Measurements from ENCODE around the gene POTEC.
"Not testable (repeated sequence)": the region's sequence is repeated elsewhere in the genome, so short reads cannot be mapped to it uniquely, and the experiment has no call there.

Gene POTEC

DNA sequence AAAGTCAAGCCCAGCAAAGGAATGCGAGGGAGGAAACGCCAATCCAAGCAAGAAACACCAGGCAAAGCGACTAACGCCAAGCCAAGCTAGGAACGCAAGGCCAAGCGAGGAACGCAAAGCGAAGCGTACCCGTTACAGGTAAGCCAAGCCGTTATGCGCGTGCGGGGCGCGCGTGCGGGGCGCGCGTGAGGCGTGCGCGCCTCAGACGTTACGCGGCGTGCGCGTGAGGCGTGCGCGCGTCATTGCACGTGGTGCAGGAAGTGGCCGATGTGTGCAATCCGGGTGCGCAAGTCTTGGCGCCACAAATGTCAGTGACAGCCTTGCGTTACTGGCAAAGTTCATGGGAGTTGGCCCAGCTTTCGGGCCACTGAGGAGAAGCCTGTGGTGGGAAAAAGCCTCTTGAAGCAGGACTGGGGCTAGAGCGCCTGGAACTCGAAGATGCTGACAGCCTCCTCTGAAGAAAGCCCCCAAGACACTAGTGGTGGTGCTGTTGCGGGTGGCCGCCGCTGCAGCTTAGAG is at the start of gene POTEC:
TSS of gene POTEC (minus strand) at position 155 of the 519 bp plus-strand sequence. CDS start 454 bp downstream, outside the sequence.
- not testable (repeated sequence) for DNase-seq

DNA sequence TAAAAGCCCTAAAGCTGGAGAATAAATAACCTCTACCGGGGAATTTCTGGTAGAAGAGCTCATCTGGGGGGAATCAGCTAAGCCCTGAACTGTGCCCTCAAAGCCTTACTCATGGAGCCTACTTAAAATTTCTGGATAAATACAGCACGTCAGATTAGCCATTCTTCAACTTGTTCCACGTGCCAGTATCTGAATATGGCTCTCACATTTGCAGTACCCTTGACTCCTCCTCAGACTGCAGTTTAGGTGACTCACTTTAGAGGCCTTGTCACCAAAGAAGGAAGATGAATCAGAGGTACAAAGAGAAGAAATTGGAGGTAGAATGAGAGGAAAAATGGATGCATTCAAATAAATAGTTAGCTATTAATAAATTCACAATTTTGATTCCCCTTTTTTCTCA is 34.6 kb upstream of the POTEC start:
- no peak for DNase-seq

DNA sequence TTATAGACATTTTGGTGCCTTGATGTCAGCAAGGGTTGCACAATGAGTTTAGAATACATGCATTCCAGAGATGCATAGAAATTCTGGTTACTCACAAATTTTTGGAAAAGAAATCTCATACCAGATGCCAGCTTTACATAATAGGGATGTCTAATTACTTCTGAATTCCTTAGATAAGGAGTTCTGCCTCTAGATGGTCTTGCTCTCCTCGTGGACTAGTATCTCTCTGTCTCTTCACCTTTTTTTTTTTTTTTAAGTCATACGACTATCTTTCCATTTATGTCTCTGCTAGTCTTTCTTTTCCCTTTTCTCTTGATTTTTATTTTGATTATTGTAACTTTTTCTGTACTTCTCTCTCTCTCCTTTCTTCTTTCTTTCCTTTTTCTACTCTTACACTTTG is 16.1 kb upstream of the POTEC start:
- DNase-seq: not testable (repeated sequence)

DNA sequence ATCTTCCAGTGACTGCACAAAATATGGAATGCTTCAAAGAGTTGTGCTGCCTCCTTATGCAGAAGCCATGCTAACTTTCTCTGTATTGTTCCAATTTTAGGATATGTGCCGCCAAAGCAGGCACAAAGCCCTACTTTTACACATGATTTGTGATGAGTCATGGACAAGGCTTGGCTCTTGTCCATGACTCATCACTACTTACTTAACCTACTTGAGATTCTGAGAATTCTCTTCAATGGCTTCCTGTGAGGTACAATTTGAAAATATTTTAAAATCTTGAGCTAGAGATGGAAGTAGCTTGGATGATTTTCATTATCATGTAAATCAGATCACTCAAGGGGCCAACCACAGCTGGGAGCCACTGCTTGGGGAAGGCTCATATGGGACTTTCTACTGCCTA is 11.7 kb downstream of the POTEC start:
- not testable (repeated sequence) for DNase-seq

DNA sequence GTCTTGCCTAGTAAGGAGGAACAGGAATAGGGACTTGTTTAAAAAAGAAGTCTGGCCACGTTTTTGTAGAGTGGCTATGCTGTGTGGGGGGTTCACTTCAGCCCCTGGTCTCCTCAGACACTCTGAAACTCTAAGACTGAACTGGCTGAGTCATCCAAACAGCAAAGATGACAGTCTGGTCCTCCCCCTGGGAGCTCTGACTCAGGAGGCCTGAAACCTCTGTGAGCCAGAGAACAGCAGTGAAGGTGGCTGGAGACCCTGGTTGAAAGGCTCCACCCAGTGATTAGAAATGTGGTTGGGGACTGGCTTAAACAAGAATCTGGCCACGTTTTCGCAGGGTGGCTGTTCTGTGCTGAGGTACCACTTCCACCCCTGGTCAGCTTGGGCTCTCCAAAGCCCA is 32.7 kb downstream of the POTEC start:
- DNase-seq: not testable (repeated sequence)

DNA sequence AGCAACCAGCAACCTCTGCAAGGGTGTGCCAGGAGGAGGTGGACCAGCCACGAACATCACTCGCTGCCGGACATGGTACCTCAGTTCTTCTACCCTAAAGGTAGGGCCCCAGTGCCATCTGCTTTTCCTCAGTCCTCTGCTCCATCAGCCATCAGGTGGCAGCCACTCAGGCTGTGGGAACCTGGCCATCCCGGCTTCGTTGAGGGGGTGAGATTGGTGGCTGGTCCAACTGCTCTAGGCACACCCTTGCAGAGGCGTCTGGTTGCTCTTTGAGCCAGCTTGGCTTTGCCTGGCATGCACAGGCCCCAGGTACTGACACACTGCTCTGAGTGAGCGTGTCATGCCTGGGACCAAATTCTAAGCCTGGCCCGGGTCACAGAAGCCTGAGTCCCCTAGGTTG is 39.7 kb downstream of the POTEC start:
- not testable (repeated sequence) for DNase-seq

DNA sequence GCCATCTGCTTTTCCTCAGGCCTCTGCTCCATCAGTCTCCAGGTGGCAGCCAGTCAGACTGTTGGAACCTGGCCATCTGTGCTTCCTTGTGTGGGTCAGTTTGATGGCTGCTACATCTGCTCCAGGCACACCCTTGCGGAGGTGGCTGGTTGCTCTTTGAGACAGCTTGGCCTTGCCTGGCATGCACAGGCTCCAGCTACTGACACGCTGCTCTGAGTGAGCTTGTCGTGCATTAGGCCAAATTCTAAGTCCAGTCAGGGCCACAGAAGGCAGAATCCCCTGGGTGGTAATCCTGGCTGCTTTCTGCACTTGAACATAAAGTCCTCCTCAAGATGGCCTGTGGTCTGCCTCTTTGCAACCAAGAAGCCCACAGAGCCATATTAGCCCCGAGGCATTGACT is 41.5 kb downstream of the POTEC start:
- DNase-seq: not testable (repeated sequence)

DNA sequence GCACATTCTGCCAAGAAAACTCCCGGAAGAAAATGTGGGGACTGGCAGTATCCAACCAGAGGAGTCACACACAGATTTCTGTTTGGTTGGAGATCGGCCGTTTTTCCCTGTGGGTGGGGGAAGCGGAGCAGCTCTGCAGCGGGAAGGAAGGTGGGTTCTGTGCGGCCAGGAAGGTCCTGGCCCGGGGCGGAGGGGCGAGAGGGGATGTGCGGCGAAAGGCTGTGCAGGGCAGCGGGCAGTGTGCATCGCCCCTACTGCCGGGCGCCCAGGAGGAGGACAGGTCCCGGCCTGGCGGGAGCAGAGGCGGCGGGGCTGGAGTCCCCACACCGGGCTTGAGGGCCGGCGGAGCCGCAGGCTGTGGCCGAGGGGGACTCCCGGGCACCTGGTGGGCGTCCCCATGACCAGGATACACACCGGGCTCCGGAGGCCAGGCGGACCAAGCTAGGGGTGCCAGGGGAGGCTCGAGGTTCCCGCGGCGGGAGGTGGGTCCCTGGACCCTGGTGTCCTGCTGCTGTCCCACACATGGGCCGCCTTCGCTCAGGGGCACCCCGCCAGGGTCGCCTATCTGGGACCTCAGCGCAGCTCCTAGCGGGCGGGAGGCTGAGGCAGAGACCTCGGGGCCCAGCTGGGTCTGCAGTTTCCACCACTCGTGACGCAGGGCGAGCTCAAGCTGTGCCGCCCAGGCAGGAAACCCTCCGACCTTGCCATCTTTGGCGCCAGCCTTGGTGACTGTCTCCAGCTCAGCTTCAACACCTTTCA is 54.0 kb downstream of the POTEC start:
- DNase-seq: not testable (repeated sequence)

DNA sequence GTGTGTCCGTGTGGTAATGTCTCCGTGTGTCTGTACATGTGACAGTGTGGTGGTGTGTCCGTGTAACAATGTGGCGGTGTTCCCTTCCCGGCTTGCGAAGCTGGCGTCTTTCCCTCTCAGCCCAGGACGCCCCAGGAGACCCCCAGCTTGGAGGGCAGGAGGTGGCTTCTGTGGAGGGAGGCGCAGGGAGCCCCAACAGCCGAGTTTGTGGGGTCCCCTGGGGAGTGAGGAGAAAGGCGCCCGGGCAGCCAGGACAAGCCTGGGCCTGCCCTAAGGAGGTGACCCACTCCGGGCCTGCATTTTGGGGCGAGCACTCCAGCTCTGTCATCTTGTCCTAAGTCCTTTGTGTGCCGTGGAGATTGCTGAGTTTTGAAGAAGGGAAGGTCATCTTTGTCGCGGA is 54.6 kb downstream of the POTEC start:
- DNase-seq: not testable (repeated sequence)

DNA sequence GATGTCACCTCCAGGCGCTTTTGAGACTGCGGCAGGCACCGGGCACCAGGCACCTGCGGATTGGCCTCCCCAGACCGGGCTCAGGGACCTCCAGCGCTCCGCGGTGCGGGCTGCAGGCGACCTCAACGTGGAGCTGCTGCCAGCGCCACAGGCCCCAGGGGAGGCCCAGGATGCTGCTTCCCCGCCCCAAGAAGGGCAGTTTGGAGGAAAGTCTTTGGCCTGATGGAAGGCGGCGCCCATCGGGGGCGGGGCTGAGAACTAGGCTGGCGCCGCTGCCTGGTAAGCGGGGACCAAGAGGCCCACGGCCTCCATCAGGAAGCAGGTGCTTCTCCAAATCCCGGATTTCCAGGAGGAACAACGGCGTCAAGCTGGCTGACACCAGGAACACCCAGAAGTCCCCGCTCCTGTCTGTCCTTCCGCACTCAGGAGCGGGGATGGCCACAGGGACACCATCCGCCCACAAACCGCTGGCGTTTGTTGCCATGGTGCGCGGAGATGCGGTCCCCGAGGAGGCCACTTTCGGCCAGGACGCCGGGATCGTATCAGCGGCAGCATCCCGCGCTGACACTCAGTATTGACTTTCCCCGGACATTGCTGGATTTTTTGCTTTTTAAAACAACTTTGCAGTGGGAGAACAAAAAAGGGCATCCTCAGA is 56.3 kb downstream of the POTEC start:
- not testable (repeated sequence) for DNase-seq

DNA sequence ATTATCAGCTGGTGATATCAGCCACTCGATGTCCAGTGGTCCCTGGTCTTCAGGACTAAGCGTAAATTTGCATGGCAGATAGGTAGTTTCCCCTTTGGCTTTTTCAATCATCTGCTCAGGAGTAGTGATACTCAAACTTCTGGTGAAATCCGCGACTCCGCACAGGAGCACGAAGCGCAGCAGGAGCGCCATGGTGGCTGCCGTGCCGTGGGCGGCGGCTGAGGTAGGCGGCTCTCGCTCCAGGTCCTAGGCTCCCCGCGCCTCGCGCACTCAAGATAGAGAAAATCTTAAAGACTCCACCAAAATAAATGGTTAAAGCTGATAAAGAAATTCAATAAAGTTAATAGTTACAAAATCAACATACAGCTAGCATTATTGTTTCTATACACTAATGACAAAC is 64.3 kb downstream of the POTEC start:
- not testable (repeated sequence) for DNase-seq

DNA sequence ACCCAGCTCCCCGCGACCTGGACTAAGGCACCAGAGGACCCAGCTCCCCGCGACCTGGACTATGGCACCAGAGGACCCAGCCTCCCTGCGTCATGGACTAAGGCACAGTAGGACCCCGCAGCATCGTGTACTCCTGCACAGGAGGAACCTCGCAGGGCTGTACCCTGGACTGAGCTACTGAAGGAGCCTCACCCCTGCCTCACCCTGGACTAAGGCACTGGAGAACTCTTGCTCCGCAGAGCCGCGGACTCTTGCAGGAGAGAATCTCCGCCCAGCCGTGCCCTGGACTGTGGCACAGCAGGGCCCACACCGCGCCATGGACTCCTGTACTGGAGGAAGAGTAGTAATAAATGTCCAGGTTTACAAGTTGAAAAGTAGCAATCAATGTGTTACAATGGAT is 67.9 kb downstream of the POTEC start:
- DNase-seq: not testable (repeated sequence)

DNA sequence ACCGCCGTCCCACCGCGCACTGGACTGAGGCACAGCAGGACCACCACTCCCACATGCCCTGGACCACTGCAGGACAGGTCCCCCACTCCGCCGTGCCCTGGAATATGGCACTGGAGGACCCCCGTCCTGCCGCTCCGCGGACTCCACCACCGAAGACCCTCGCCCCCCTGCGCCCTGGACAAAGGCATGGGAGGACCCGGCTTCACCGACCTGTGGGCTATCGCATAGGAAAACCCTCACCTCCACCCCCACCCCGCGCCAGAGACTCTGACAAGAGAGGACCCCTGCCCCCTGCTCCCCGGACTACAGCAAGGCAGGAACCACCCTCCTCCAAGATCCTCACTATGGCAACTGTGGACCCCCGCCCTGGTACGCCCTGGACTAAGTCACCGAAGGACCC is 68.6 kb downstream of the POTEC start:
- DNase-seq: not testable (repeated sequence)

DNA sequence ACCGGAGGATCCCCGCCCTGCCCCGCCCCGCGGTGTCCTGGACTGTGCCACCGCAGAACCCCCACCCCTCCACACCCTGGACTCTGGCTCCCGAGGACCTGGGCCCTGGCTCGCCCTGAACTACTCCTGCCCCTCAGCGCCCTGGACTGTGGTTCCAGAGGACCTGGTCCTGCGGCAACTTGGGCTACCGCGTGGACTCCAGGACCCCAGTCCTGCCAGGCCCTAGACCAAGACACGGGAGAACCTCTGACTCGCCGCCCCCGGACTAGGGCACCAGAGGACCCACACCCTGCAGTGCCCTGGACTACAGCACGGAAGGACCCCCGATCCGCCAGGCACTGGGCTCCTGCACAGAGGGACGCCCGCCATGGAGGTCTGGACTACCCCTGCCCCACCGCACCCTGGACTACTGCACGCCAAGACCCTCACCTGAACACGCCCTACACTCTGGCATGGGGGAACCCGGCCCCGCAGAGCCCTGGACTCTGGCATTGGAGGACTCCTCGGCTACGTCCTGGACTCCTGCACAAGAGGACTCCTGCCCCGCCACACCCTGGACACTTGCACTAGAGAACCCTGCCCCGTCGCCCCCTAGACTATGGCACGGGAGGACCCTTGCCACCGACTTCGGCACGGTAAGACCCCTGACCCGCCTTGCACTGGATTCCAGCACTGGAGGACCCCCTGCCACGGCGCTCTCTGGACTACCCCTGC is 69.2 kb downstream of the POTEC start:
- not testable (repeated sequence) for DNase-seq

DNA sequence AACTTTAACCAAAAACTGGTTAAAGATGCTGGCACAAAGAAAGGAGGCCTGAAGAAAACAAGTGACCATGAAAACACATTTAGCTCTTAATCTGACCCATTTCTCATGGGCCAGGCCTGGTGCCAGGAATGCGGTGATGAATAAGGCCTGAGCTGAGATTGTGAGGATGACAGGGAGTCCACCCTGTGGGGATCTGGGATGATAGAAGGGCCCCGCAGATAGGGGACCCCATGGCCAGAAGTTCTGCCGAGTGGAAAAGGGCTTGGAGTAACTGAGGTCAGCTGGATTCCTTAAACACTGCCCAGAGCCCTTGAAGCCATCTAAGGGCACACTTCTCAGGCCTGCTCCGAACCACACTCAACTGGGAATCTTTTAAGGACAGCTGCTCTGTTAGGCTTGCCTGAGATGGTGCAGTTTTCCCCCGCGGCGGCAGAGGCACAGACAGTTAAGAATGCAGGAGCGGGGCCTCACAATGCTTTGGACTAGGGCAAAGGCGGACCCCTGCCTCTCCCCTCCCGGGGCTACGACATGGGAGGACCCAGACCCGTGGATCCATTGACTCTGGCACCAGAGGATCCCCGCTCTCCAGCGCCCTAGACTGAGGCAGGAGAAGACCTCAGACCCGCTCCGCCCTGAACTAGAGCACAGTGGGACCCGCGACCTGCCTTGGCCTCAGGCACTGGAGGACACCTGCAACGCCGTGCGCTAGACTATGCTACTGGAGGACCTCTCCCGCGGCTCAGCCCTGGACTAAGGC is 70.0 kb downstream of the POTEC start:
- not testable (repeated sequence) for DNase-seq

DNA sequence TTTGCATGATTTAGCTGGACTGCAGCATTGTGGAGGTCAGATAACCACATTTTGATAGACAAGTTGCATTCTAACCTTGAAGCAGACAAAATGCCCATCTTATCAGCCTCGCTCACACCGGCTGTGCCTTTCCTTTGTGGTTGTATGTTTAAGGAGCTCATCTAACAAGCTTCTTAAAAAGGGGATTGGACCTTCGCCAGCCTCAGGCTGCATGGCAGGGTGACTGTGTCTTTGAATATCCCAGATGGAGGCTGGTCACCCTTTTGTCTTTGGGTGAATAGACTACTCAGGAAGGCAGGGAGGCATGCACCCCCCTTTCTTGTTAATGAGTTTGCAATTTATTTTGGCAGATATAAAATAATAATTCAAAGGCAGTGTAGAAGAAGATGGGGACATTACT is 72.1 kb downstream of the POTEC start:
- not testable (repeated sequence) for DNase-seq

DNA sequence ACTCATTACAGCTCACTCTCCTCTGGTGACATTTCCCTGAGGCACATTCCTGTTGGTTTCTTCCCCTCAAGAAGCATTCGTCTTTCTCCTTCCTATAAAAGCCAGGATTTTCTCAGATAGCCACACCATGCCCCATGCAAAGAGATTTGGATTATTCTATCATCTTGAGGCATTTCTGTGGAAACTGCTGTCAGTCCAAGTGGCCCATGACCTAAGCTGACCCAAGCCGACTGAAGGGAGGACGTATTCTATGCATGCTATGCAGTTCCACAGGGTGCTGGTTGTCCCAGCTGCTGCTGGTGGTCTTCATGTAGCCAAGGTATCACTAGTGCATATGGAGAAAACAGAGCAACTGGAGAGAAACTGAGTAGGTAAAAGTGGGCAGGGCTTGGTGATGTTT is 73.0 kb downstream of the POTEC start:
- DNase-seq: not testable (repeated sequence)

DNA sequence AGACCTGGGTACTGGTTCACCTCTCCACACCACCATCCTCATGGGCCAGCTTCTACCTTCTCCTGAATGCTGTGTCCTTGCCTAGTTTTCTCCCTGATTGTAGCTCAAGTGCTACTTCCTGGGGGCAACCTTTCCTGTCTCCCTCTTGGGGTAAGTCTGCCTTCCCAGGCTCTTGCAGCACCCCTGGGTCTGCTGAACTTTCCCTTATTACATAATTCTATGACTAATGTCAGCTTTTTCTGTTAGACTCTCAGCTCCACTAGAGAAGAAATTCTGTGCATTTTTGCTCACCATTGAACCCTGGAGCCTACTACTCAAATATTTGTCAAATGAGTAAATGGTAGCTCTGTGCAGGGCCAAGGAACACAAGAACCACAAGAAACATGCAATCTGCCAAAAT is 73.4 kb downstream of the POTEC start:
- DNase-seq: not testable (repeated sequence)

DNA sequence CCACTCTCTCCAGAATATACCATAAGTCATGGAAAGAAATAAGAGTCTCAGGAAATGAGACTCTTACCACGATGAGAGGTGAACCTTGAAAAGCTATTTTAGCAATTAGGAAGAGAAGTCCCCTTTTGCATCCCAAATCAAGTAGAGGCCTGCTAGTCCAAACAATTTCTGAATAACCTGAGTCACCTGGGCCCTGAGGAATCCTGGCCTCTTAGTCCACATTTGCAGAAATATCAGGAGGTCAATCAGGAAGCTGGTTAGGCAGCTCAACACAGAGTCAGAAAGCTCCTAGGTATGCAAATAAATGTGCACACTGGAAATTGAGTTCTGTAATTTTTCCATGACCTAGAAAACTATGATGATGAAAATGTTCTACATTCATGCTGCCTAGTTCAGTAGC is 77.4 kb downstream of the POTEC start:
- DNase-seq: not testable (repeated sequence)

Measured in hippocampal formation (tissue), 2 donors.